ENCODE measurements around the gene GOLGA6L7. TPM values are rescaled to one million over a fixed set of nuclear protein-coding genes. Genes with fewer than 3 reads are reported as not detected.
"Not testable (repeated sequence)": the region's sequence is repeated elsewhere in the genome, so short reads cannot be mapped to it uniquely, and the experiment has no call there.

Gene GOLGA6L7
- total RNA-seq, 2 donors from 2014 or later: not detected

GRCh38 chr15:28811852-28812550 lies 36.4 kb downstream of the GOLGA6L7 start:
- not testable (repeated sequence) for ATAC-seq; H3K4me1 Mint-ChIP-seq (ENCODE audit: low read depth in 2 of 2); H3K27me3 Mint-ChIP-seq; H3K27ac Mint-ChIP-seq; H3K4me3 Mint-ChIP-seq; DNase-seq (ENCODE audit: low spot score); H3K9me3 Mint-ChIP-seq; H3K36me3 Mint-ChIP-seq

GRCh38 chr15:28810444-28810843 lies 38.0 kb downstream of the GOLGA6L7 start:
- ATAC-seq; H3K36me3 Mint-ChIP-seq; H3K27ac Mint-ChIP-seq; H3K4me3 Mint-ChIP-seq; H3K4me1 Mint-ChIP-seq (ENCODE audit: low read depth in 2 of 2); H3K9me3 Mint-ChIP-seq; H3K27me3 Mint-ChIP-seq; DNase-seq (ENCODE audit: low spot score): not testable (repeated sequence)

GRCh38 chr15:28808136-28808535 lies 40.3 kb downstream of the GOLGA6L7 start:
- H3K27me3 Mint-ChIP-seq; H3K4me1 Mint-ChIP-seq (ENCODE audit: low read depth in 2 of 2); H3K27ac Mint-ChIP-seq; DNase-seq (ENCODE audit: low spot score); H3K36me3 Mint-ChIP-seq; H3K9me3 Mint-ChIP-seq; ATAC-seq; H3K4me3 Mint-ChIP-seq: not testable (repeated sequence)

GRCh38 chr15:28800366-28800765 lies 48.1 kb downstream of the GOLGA6L7 start:
- not testable (repeated sequence) for H3K36me3 Mint-ChIP-seq; H3K27ac Mint-ChIP-seq; H3K4me1 Mint-ChIP-seq (ENCODE audit: low read depth in 2 of 2); H3K4me3 Mint-ChIP-seq; DNase-seq (ENCODE audit: low spot score); H3K27me3 Mint-ChIP-seq; ATAC-seq; H3K9me3 Mint-ChIP-seq

GRCh38 chr15:28798234-28798633 lies 50.2 kb downstream of the GOLGA6L7 start:
- not testable (repeated sequence) for H3K9me3 Mint-ChIP-seq; DNase-seq (ENCODE audit: low spot score); H3K27me3 Mint-ChIP-seq; H3K36me3 Mint-ChIP-seq; ATAC-seq; H3K4me3 Mint-ChIP-seq; H3K4me1 Mint-ChIP-seq (ENCODE audit: low read depth in 2 of 2); H3K27ac Mint-ChIP-seq

- H3K4me3 Mint-ChIP-seq: not testable (repeated sequence)
These were observed 54.2 kb downstream of the GOLGA6L7 start for GRCh38 chr15:28794231-28794630.

More at GRCh38 chr15:28794231-28794630, 54.2 kb downstream of the GOLGA6L7 start:
- not testable (repeated sequence) for H3K27ac Mint-ChIP-seq; H3K4me1 Mint-ChIP-seq (ENCODE audit: low read depth in 2 of 2); DNase-seq (ENCODE audit: low spot score); ATAC-seq; H3K36me3 Mint-ChIP-seq; H3K9me3 Mint-ChIP-seq
- H3K27me3 Mint-ChIP-seq: peaks cover 8 to 13% of the 10 kb centered on the region in 2 donors

Other genes starting within 250 kb of the GOLGA6L7 start
- gene GOLGA8M, start 136.2 kb downstream of the GOLGA6L7 start, total RNA-seq: 10 to 100 TPM; 21.3 to 33.1 TPM
- gene APBA2, start 37.3 kb upstream of the GOLGA6L7 start, total RNA-seq: 10 to 100 TPM in 1 of 2 donors, 1 to 10 TPM in 1; 6.0 to 19.4 TPM

Data from natural killer cell treated with Interleukin-12 subunit alpha and Interleukin-12 subunit beta and Interleukin-15 and Interleukin-18, amount 100 ng/mL, for 72 hours (primary cell).